Prostate gland (tissue), 2 donors: ENCODE measurements around the gene CLEC16A. TPM values are rescaled to one million over a fixed set of nuclear protein-coding genes. Genes with fewer than 3 reads are reported as not detected.

Source experiments
- DNase-seq: peaks from one replicate; pipeline ENCODE4 v3.0.0-alpha.2; 2019; ENCODE audit warnings: low spot score
- H3K27ac ChIP-seq, 2 donors: fragments of 200-600 bp; sonication (generic); 2 replicates each; pipeline ENCODE4 v1.5.1; 2017 to 2019
- H3K27me3 ChIP-seq: fragments of 200-600 bp; sonication (generic); replicated peaks from 2 replicates; pipeline ENCODE4 v1.5.1; 2019; ENCODE audit not compliant: insufficient read depth
- H3K36me3 ChIP-seq, 2 donors: fragments of 200-600 bp; sonication (generic); 1 replicate in 1 of 2; 2 replicates in 1 of 2; pipeline versions ENCODE4 v1.5.1 to v1.8.1; 2017 to 2019
- H3K4me1 ChIP-seq: fragments of 200-600 bp; sonication (generic); replicated peaks from 2 replicates; pipeline ENCODE4 v1.5.1; 2019
- H3K4me3 ChIP-seq, 2 donors: fragments of 200-600 bp; sonication (generic); 2 replicates each; pipeline ENCODE4 v1.5.1; 2017 to 2019
- H3K9me3 ChIP-seq: fragments of 200-600 bp; sonication (generic); 2 replicates; pipeline ENCODE4 v1.5.1; 2017
- CTCF ChIP-seq, 4 experiments: fragments of 200-600 bp in 2 of 4; fragments of 450-650 bp in 2 of 4; sonication (generic) in 2 of 4; IDR thresholded peaks; 1 replicate in 3 of 4; 2 replicates in 1 of 4; pipeline ENCODE4 v1.5.1; 2016 to 2019; ENCODE audit warnings: antibody characterized with exemption in 4 of 4, mild to moderate bottlenecking in 2 of 4, moderate library complexity in 2 of 4
- POLR2A ChIP-seq: fragments of 450-650 bp; IDR thresholded peaks from one replicate; pipeline ENCODE4 v1.6.1; 2016; ENCODE audit warnings: antibody characterized with exemption, mild to moderate bottlenecking
- POLR2AphosphoS5 ChIP-seq: sonication (generic); formaldehyde crosslinking; IDR thresholded peaks from one replicate; pipeline ENCODE4 v1.6.1; 2017; ENCODE audit warnings: antibody characterized with exemption
- WGBS: methylation state at CpG from one replicate; pipeline ENCODE4 v1.1.5; 2018; 5-methylcytosine and 5-hydroxymethylcytosine counted together
- intact Hi-C: fragments of 100-400 bp; cut with DNase I; formaldehyde crosslinking; loops from one replicate; pipeline ENCODE4 v1.14.2; 2022
- total RNA-seq, 2 donors: library from RNA; depleted of rRNA; stranded (reverse); fragments of >200 nt; gene quantifications; one replicate each; pipeline ENCODE4 v1.1.0, GENCODE V29; 2016

The CLEC16A gene
- total RNA-seq, 2 donors from 2014 or later: 26.1 to 52.2 TPM

DNA sequence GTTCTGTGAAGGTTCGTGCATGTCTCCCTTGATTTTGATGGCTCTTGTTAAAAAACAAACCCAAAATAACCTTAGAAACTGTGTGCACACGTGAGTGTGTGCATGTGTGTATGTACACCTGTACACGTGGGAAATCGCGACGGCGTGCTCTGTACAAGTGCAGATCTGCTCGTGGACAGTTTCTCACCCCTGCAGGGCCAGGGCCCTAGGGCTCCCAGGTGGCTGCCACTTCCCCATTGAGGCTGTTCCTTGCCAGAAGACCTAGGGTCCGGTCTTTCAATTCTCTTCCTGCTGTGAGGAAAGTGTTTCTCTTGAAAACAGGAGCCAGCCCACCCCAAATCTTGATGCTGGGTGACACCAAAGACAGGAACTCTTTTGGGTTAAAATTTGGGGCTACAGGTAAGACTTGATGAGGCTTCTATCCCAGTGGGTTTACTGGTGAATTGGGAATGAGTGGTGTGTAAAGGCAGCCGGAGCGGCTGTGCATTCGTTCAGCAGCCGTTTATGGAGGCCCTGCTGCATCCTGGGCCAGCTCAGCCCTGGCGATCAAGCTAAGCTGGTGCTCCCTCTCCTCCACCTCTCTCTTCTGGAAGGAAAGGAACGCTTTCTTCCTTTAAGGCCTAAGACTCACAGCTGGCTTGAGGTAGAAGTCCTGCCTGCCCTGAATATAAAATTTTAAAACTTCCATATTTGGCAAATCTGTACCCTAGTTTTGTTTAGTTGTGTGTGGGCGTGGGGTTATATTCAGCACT is 137.9 kb downstream of the CLEC16A start:
- Histone ChIP-seq H3K27ac (no peak overlapping the region), H3K27me3 (no peaks in the 10 kb centered on the region), H3K4me1 (no peaks in the 10 kb centered on the region), H3K9me3 (no peaks in the 10 kb centered on the region), H3K36me3 (no peaks in the 10 kb centered on the region), H3K4me3 (no peak overlapping the region)
- no peak for DNase-seq
- 93% methylated on average over 16 of the region's 16 CpGs for WGBS
- intact Hi-C loops: no loop called here
- TF ChIP-seq POLR2A (no peak), POLR2AphosphoS5 (no peak), CTCF (IDR thresholded peaks at IDR 0.05) (no peak)

GRCh38 chr16:11082860-11083388 is 138.6 kb downstream of the CLEC16A start:
- TF ChIP-seq CTCF (IDR thresholded peaks at IDR 0.05) (no peak), POLR2AphosphoS5 (no peak), POLR2A (no peak)
- intact Hi-C loops: no loop called here
- 91% methylated on average over 2 of the region's 2 CpGs for WGBS
- H3K4me3 ChIP-seq: no peak overlapping the region
- no peaks in the 10 kb centered on the region for H3K27me3 ChIP-seq
- no peak for DNase-seq
- H3K9me3 ChIP-seq: no peaks in the 10 kb centered on the region
- no peak overlapping the region for H3K27ac ChIP-seq
- no peaks in the 10 kb centered on the region for H3K4me1 ChIP-seq
- H3K36me3 ChIP-seq: no peaks in the 10 kb centered on the region

DNA sequence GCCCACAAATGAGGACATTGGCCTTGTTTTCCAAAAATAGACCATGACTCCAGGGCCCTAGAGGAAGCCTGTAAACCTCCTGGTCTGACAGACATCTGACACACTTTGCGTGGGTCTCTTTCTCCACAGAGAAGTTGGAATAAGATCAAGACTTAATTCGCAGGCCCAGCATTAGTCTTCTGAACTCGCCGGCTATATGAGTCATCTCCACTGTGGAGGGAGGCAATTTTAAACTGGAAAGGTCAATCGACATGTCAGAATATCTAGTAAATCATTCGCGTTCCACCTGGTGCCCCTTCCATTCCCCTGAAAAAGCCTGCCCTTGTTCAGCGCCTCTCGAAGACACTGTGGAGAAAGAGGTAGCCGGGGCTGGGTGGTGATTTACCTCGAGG is 140.1 kb downstream of the CLEC16A start:
- no peaks in the 10 kb centered on the region for H3K9me3 ChIP-seq
- no peaks in the 10 kb centered on the region for H3K4me1 ChIP-seq
- no peak overlapping the region for H3K4me3 ChIP-seq
- 47% methylated on average over 11 of the region's 11 CpGs for WGBS
- intact Hi-C loops: no loop called here
- no peak for DNase-seq
- TF ChIP-seq CTCF (IDR thresholded peaks at IDR 0.05): no peak
- TF ChIP-seq POLR2A: no peak
- TF ChIP-seq POLR2AphosphoS5: no peak
- no peaks in the 10 kb centered on the region for H3K36me3 ChIP-seq
- H3K27ac ChIP-seq: peak overlapping the region in 1 of 2 donors; percentile 15
- no peaks in the 10 kb centered on the region for H3K27me3 ChIP-seq

GRCh38 chr16:11084876-11085485 is 140.6 kb downstream of the CLEC16A start:
- Histone ChIP-seq H3K9me3 (no peaks in the 10 kb centered on the region), H3K36me3 (no peaks in the 10 kb centered on the region), H3K4me3 (no peak overlapping the region), H3K27ac (peak overlapping the region; percentile 15 to 37), H3K4me1 (no peaks in the 10 kb centered on the region), H3K27me3 (no peaks in the 10 kb centered on the region)
- intact Hi-C loops: no loop called here
- TF ChIP-seq CTCF (IDR thresholded peaks at IDR 0.05) (no peak), POLR2AphosphoS5 (no peak), POLR2A (no peak)
- no peak for DNase-seq
- 79% methylated on average over 15 of the region's 15 CpGs for WGBS

DNA sequence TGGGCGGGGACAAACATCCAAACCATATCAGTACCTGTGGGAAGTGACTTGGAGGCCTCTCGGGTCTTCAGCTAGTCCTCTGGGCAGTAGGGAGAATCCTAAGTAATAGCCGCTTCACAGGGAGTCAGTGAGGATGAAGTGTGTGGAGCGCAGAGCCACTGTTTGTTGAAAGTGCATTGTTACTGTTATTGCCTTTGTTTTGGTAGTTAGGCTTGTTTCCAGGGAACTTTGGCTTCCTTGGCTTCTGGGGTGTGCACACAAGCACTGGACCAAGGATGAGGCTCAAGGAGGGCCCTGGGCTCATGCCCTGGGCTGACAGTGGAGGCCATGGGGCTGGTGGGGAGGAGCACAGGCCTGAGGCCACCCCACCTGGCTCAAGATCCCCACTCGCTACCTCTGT is 141.6 kb downstream of the CLEC16A start:
- TF ChIP-seq CTCF (IDR thresholded peaks at IDR 0.05) (no peak), POLR2AphosphoS5 (no peak), POLR2A (no peak)

More for the DNA sequence above, 141.6 kb downstream of the CLEC16A start:
- Histone ChIP-seq H3K27me3 (no peaks in the 10 kb centered on the region), H3K36me3 (no peaks in the 10 kb centered on the region), H3K4me1 (no peaks in the 10 kb centered on the region), H3K27ac (no peak overlapping the region), H3K9me3 (no peaks in the 10 kb centered on the region), H3K4me3 (no peak overlapping the region)
- intact Hi-C loops: no loop called here
- DNase-seq: no peak
- WGBS: 97% methylated on average over 5 of the region's 5 CpGs
